HK-2 (cell line): Measurements from ENCODE around the gene CRTC1.

Experiments used
- DNase-seq: peaks from one replicate; pipeline ENCODE4 v3.0.0-alpha.2; 2018; ENCODE audit not compliant: unreplicated experiment

CRTC1 gene

DNA sequence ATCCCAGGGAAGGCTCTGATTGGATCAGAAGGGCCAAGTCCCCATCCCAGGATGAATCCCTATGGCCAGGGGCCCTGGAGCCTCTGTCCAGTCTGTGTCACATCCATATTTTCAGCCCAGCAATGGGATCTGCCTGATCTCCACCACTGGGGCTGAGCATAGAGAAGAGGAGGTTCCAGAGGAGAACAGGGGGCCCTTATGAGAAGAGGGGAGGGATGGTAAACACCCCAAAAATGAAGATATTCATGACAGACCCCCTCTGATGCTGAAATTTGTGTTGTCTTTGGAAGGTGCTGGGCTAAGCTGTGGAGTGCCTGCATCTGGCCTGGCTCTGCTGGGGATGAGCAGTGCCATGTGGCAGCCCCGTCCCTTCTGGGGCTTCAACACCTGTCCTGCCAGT lies 32.2 kb upstream of the CRTC1 start:
- DNase-seq = no peak

DNA sequence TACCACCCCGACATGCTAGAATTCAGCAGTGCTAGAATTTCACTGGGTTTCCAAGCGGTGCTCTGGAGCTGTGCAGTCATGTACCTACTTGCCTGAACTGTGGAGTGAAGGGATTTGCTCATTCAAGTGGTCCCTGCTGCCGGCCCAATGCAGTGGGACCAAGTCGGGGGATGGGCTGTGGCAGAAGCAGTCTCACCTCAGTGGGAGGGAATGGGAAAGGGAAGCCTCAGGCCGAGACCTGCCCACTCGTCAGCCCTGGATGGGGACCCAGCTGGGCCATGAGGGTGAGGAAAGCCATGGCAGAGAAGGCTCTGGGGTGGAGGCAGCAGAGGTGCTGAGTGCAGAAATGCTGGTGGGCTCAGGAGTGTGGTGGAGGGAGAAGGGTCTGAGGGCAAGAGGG lies 31.7 kb upstream of the CRTC1 start:
- DNase-seq = no peak

DNA sequence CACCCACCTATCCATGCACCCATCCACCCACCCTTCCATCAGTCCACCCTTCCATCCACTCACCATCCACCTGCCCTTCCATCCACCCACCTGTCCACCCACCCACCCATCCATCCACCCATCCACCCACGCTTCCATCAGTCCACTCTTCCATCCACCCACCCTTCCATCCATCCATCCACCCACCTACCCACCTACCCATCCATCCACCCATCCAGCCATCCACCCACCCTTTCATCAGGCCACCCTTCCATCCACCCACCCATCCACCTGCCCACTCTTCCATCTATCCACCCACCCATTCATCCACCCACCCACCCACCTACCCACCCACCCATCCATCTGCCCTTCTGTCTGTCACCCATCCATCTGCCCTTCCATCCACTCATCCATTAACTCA lies 29.6 kb upstream of the CRTC1 start:
- no peak for DNase-seq

DNA sequence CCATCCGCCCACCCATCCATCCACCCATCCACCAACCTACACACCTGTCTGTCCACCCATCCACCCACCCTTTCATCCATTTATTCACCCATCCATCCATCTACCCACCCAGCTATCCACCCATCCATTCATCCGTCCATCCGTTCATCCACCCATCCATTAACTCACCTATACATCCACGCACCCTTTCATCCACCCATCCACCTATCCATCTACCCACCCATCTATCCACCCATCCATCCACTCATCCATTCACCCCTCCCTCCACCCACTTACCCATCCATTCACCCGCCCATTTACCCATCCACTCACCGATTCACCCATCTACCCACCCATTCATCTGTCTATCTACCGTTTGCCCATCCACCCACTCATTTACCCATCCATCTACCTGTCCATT lies 29.0 kb upstream of the CRTC1 start:
- DNase-seq = no peak

DNA sequence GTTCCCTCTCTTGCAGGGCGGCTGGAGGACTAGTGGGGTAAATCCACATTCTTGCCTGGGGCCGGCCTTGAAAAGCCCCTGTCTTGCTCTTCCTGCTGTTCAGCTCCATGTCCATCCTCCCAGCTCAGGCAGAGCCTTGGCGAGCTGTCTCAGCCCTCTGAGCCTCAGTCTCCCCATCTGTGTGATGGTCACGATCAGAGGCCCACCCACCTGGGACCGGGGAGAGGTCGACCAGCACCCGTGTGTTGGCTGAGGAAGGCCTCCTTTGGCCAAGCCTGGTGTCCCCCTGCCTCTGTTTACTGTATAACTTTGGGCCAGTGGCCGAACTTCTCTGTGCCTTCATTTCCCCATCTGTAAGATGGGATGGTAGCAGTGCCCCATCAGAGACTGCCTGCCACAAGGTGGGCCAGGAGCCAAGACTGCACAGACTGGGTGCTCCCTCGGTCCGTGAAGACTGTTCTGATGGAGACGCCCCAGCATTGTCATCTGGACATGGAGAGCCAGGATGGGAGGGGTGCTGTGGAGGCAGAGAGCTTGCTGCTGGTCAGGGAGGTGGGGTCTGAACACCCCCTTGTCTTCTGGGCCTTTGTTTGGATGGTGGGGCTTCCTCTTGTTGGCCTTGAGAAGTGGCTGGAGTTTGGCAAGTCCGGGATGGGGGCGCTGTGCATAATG lies 28.2 kb upstream of the CRTC1 start:
- no peak for DNase-seq

DNA sequence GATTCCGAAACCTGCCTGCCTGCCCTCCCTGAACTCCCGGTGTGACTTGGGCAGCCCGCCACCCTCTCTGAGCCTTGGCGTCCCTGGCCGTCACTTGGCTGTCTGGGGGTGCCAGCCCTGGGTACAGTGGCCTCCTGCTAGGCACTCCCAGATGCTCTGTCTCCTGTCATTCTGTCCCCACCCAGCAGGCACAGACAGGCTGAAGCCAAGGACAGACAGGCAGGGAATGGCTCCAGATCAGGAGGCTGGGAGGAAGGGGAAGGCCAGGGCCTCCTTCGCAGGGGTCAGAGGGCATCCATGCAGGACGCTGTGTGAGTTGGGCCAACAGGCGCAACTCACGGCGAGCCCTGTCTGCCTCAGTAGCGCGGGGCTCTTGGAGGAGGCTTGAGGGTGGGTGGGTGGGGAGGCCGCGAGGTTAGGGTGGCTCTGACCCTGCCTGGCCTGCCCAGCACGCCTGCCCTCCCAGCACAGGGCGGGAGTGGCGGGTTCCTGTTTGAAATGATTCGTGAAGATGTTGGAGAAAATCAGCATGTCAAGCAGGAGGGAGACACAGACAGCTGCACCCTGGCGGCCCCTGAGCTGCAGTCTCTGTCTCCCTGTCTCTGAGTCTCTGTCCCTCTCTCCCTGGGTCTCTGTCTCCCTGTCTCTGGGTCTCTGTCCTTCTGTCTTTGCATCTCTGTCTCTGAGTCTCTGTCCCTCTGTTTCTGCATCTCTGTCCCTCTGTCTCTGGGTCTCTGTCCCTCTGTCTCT lies 27.0 kb upstream of the CRTC1 start:
- DNase-seq = no peak

DNA sequence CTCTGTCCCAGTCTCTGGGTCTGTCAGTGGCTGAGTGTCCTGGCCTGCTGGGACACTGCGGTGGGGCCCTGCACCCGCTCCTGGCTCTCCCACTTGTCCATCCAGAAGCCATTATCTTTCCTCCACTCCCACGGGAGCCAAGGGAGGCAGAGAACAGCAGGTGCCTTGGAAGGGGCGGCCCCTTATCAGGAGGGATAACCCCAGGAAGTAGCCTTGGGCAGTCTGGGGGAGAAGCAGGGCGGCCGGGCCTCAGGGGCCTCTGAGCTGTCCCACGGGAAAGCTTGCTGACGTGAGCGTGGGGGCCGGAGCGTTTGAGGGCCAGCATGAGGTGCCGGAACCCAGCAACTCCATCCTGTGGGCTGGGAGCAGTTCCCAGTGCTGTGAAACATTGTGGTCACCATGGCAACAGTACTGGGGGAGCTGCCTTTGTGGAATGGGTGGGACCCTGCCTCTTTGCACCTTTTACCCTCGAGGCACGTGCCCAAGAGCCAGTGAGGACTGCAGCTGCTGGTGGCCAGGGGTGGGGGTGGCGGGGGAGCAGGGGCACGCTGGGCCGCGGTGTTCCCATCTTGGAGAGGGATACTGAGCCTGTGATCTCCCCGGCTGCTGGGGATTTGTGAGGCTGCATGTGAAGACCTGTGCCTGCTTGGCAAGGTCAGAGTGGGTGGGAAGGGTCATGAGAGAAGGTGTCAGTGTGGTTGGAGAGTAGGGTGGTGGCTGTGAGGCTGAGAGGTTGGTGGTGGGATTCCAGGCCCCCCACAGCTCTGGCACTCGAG lies 25.7 kb upstream of the CRTC1 start:
- no peak for DNase-seq

DNA sequence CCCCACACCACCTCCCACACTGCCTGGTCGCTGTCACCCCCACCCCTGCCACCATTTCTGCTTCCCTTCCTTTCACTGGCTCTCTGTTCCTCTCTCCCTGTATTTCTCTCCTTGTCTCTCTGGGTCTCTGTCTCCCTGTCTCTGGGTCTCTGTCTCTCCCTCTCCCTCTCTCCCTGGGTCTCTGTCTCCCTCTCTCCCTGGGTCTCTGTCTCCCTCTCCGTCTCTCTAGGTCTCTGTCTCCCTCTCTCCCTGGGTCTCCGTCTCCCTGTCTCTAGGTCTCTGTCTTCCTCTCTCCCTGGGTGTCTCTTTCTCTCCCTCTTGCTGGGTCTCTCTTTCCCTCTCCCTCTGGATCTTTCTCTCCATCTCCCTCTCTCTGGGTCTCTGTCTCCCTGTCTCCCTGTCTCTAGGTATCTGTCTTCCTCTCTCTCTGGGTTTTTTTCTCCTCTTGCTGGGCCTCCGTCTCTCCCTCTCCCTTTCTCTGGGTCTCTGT lies 25.1 kb upstream of the CRTC1 start:
- no peak for DNase-seq

DNA sequence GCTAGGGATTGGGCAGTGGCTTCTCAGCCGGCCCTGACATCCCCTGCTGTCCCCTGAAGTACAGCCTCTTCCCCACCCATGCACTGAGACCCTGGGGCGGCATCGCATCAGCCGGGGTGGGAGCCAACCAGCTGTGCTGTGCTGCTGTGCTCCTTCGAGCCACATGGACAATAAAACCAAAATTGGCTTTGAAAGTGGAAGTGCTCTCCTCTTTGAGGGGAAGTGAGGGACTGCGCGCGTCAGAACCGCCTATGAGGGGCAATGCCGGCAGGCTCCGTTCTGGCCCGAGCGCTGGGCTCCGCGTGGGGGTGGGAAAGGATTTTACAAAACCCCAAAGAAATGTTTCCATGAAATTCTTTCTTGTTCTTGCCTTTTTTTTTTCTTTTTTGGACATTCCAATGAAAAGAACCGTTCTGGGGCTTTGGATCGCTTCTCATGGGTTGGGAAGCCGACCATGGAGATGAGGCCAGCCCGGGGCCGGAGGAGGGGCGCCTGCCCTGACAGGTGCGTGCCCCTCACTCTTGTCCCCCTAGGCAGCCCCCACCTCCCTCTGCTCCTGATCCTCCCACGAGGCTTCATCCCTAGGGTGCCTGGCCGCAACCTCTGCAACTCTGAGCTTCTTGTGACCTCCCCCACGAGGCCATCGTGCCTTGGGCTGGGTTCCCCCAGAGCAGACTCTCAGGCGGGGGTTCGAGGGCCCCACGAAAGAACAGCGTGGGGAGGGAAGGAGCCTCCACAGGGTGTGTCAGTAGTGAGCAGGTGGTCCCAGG lies 24.0 kb upstream of the CRTC1 start:
- no peak for DNase-seq

DNA sequence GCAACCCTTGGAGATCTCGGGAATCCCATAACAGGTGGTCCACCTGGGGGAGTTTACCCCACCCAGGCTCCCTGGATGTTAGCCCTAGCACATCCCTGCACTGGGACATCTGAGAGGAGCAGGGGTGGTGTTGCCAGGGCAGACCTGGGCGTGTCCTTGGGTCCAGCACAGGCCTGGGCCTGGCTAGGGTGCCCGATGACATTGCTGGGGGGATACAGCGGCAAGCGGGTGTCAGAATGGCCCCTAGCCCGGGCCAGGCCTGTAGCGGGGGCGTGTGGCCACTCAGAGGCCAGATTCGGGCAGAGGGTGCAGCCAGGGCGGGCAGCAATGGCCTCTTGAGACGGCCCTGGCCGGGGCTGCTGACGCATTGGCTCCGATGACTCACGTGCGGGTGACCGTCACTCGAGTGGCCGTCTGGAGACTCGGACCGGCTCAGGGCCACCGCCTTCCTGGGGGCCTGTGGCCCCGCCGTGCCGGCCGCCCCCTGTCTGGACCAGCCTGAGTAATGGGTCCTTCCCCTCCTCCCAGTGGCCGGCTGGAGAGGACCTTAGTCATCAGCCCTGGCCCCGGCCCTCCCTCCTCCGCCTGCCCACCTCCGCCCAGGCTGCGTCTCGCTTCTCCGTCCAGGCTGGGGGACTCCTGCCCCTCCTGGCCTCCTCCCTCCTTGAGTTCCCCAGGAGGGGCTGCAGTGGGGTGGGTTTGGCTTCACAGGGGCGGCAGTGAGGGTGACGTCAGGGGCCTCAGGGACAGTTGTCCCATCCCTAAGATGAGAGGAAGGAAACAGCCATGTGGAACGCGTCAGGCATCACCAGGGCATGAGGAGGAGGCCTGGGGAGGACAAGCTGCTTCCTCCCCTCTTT lies 23.2 kb upstream of the CRTC1 start:
- DNase-seq = peak; percentile 95

DNA sequence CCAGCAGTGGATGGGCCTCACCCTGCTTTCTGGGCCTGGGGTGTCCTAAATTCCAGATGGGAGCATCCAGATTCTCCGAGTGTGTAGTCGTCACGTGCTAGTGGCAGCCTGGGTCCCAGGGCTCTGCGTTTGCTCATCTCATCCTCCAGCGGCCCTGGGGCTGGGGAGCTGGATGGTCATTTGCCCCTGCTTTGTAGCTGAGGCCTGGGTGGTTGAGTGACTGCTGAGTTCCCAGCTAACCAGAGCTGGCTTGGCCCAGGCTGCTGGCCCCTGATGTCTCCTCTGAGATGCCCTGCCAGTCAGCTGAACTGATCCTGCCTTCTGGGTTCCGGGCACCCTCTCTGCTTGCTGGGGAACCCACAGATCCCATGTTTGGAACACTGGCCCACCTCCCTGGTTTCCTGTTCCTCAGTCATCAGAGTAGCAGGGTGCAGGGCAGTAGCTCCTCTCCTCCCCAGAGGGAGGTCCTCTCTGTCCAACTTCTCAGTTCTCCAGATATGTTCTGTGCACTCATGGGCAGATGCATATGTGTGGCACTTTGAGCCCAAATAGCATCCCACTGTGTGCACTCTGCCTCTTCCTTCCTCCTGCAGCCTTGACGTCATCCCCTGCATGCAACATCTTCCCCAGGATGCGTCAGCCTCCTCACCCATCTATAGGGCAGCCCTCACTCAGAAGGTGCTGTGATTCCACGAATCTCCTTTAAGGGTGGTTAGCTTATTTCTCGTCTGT lies 22.4 kb upstream of the CRTC1 start:
- DNase-seq = no peak

DNA sequence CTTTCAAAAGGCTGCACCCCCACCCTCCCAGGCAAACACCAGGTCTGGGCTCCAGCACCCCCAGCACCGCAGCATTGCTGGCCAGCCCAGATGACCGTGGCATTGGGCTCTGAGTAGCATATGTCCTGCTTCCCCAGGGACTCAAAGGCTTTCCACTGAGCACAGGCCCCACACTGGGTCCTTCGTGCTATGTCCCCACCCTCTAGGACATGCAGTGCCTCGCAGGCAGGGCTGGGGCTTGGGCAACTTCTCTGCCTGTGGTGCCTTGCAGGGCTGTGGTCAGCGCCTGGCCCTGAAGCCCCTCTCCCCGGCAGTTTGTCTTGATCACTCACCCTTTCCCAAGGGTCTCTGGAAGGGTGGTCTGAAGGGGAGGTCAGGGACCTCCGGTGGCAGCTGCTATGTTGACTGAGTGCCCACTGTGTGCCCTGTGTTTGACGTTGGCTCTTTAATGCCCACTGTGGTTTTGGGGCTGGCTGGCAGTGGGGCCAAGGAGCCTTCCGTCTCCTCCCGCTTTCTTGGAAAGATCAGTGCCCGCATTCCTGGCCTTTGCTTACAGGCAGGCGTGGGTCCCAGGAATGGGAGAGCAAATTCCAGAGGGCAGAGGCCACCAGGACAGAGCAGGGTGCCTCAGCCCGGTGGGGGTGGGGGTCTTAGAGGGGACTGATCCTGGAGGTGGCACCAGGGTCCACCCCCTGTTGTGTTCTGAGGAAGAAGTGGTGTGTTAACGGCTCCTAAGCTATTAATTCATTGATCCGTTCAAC lies 20.3 kb upstream of the CRTC1 start:
- no peak for DNase-seq

DNA sequence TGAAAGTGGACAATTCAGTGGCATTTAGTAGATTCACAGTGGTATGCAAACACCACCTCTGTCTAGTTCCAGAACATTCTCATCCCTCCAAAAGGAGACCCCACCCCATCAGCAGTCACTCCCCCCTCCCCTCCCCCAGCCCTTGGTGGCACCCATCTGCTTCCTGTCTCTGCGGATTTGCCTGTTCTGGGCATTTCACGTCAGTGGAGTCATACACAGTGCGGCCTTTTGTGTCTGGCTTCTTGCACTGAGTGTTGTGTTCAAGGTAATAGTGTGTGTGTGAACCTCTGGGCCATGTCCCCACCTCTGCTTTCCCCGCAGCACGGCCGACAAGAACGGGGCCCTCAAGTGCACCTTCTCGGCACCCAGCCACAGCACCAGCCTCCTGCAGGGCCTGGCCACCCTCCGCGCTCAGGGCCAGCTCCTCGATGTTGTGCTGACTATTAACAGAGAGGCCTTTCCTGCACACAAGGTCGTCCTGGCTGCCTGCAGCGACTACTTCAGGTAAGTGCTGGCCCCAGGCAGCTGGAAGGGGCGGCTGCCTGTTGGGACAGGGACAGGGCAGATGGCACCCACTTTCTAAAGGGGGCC lies 19.4 kb upstream of the CRTC1 start:
- DNase-seq = no peak

DNA sequence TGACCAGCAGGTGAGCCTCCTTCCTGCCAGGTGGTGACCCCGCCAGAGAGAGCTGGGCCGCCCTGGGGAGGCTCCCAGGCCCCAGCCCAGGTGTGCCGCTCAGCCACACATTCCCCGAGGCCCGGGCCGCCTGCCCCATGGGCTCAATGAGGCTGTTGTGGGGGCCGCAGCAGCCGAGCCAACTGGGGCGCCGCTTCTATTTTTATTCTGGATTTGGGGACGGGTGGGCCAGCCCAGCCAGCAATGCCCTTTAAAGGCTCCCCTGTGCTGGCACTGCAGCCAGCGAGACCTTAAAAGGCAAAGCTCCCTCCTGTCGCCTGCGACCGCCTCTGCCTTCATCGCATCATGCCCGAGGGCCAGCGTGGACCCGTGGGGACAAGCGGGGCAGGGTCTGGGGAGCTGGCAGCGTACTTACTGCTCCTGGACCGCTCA lies 17.7 kb upstream of the CRTC1 start:
- DNase-seq = no peak

DNA sequence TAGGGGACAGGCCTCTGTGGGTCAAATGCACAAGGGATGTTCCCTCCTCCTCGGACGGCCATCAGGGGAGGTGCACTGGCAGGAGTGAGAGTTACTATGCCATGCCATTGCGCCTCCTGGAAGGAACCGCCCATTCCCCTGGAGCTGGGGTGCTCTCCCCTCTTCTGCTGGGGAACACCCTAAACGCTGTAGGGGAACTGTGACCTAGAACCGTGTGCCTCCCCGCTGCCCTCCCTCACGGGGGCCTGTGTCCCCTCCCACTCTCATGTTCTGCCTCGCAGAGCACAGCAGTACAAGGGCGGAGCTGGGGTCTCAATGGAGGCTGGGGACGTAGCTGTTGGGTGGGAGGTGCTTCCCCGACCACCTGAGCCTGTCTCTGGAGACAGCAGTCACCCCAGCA lies 17.2 kb upstream of the CRTC1 start:
- DNase-seq = no peak

DNA sequence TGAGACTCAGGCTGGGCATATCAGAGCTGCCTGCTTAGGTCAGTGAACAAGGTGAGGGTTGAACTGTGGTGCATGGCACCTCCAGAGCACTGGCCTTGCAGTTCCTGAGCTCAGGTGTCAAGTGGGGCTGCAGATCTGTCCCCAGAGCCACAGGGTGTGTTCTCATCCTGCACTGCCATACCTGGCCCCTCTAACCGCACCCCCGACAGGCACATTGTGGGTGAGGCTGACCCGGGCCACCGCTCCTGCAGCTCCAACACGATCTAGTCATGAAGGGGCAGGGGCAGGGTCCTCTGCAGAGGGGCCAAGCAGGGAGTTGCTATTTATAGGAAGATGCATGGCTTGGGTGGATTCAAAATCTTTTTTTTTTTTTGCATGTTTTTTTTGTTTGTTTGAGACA lies 16.7 kb upstream of the CRTC1 start:
- DNase-seq = no peak

DNA sequence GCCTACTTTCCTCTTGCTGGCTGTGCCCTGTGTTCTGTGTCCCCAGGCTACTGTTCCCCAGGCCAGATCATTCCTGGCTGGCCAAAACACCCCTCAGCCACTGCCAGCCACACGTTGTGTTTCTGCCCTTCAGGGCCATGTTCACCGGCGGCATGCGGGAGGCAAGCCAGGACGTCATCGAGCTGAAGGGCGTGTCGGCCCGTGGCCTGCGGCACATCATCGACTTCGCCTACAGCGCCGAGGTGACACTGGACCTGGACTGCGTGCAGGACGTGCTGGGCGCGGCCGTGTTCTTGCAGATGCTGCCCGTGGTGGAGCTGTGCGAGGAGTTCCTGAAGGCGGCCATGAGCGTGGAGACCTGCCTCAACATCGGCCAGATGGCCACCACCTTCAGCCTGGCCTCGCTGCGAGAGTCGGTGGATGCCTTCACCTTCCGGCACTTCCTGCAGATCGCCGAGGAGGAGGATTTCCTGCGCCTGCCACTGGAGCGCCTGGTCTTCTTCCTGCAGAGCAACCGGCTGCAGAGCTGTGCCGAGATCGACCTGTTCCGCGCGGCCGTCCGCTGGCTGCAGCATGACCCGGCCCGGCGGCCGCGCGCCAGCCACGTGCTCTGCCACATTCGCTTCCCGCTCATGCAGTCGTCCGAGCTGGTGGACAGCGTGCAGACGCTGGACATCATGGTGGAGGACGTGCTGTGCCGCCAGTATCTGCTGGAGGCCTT lies 15.8 kb upstream of the CRTC1 start:
- no peak for DNase-seq

DNA sequence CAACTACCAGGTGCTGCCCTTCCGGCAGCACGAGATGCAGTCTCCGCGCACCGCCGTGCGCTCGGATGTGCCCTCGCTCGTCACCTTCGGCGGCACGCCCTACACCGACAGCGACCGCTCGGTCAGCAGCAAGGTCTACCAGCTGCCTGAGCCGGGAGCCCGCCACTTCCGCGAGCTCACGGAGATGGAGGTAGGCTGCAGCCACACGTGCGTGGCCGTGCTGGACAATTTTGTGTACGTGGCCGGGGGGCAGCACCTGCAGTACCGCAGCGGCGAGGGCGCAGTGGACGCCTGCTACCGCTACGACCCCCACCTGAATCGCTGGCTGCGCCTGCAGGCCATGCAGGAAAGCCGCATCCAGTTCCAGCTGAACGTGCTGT lies 15.2 kb upstream of the CRTC1 start:
- DNase-seq = no peak
